Measurements from ENCODE around the gene C11orf91.
"Not testable (repeated sequence)": the region's sequence is repeated elsewhere in the genome, so short reads cannot be mapped to it uniquely, and the experiment has no call there.

The C11orf91 gene

GRCh38 chr11:33735271-33736147, 34.9 kb upstream of the C11orf91 start:
- H3K27ac ChIP-seq, result peak overlapping the region; percentile 81
- peak; percentile 19 for TF ChIP-seq CTCF (conservative IDR thresholded peaks at IDR 0.05)

- H3K27ac ChIP-seq, result peak overlapping the region; percentile 81
- TF ChIP-seq CTCF (conservative IDR thresholded peaks at IDR 0.05), result no peak
Observed at GRCh38 chr11:33734441-33735270, 34.0 kb upstream of the C11orf91 start.

- H3K27ac ChIP-seq, result no peak overlapping the region
- no peak for TF ChIP-seq CTCF (conservative IDR thresholded peaks at IDR 0.05)
Observed at GRCh38 chr11:33733980-33734379, 33.4 kb upstream of the C11orf91 start.

- no peak overlapping the region for H3K27ac ChIP-seq
- no peak for TF ChIP-seq CTCF (conservative IDR thresholded peaks at IDR 0.05)
Observed at GRCh38 chr11:33731723-33732531, 31.3 kb upstream of the C11orf91 start.

- H3K27ac ChIP-seq, result no peak overlapping the region
Observed at GRCh38 chr11:33730716-33731115, 30.1 kb upstream of the C11orf91 start.

GRCh38 chr11:33729072-33729664, 28.5 kb upstream of the C11orf91 start:
- not testable (repeated sequence) for H3K27ac ChIP-seq

More at GRCh38 chr11:33730716-33731115, 30.1 kb upstream of the C11orf91 start:
- TF ChIP-seq CTCF (conservative IDR thresholded peaks at IDR 0.05), result no peak

- not testable (repeated sequence) for H3K27ac ChIP-seq
Observed at GRCh38 chr11:33727539-33727938, 26.9 kb upstream of the C11orf91 start.

GRCh38 chr11:33725496-33725895, 24.9 kb upstream of the C11orf91 start:
- H3K27ac ChIP-seq, result no peak overlapping the region
- TF ChIP-seq CTCF (conservative IDR thresholded peaks at IDR 0.05), result no peak
